ENCODE data around the gene KLF5.

GRCh38 chr13:73059460-73060250 is 850 bp downstream of the KLF5 start:
- no peak for TF ChIP-seq EZH2 (IDR thresholded peaks at IDR 0.05; ENCODE audit: low read length, missing control alignments)
- TF ChIP-seq CTCF (conservative IDR thresholded peaks at IDR 0.05 in 1 of 2, IDR thresholded peaks at IDR 0.05 in 1 of 2; ENCODE audit: low read depth in 1 of 2, low read length in 2 of 2): no peak
